ENCODE measurements around the gene TMEM178A.
A peak's percentile ranks its signal among the peaks of the same experiment; 100 is the strongest.
"Not testable (repeated sequence)": the region's sequence is repeated elsewhere in the genome, so short reads cannot be mapped to it uniquely, and the experiment has no call there.

TMEM178A gene

GRCh38 chr2:39648580-39648979 lies 17.1 kb upstream of the TMEM178A start:
- no peak for DNase-seq

- no peak for DNase-seq
These were observed 16.2 kb upstream of the TMEM178A start for GRCh38 chr2:39649511-39649910.

GRCh38 chr2:39650468-39650867 lies 15.2 kb upstream of the TMEM178A start:
- DNase-seq, result no peak

- DNase-seq, result not testable (repeated sequence)
These were observed 9.5 kb upstream of the TMEM178A start for GRCh38 chr2:39656215-39656614.

- DNase-seq, result no peak
These were observed 8.3 kb upstream of the TMEM178A start for GRCh38 chr2:39657287-39657937.

GRCh38 chr2:39658371-39658770 lies 7.3 kb upstream of the TMEM178A start:
- no peak for DNase-seq

GRCh38 chr2:39659765-39660611 lies 5.7 kb upstream of the TMEM178A start:
- DNase-seq, result no peak

GRCh38 chr2:39660612-39661236 lies 5.0 kb upstream of the TMEM178A start:
- DNase-seq, result peak; percentile 57

GRCh38 chr2:39661826-39662225 lies 3.9 kb upstream of the TMEM178A start:
- peak; percentile 57 for DNase-seq

GRCh38 chr2:39663187-39663930 lies 2.4 kb upstream of the TMEM178A start:
- DNase-seq, result no peak

GRCh38 chr2:39664232-39664887 lies 1.4 kb upstream of the TMEM178A start:
- no peak for DNase-seq

GRCh38 chr2:39664888-39665591 lies 677 bp upstream of the TMEM178A start:
- no peak for DNase-seq

- no peak for DNase-seq
These were observed 879 bp downstream of the TMEM178A start for GRCh38 chr2:39666491-39667101.

GRCh38 chr2:39667104-39667885 lies 1.6 kb downstream of the TMEM178A start:
- no peak for DNase-seq

- DNase-seq, result no peak
These were observed 2.2 kb downstream of the TMEM178A start for GRCh38 chr2:39667886-39668276.

- DNase-seq, result no peak
These were observed 2.9 kb downstream of the TMEM178A start for GRCh38 chr2:39668576-39669080.

- no peak for DNase-seq
These were observed 5.9 kb downstream of the TMEM178A start for GRCh38 chr2:39671604-39672003.

- no peak for DNase-seq
These were observed 7.3 kb downstream of the TMEM178A start for GRCh38 chr2:39673018-39673417.

GRCh38 chr2:39676342-39676741 lies 10.6 kb downstream of the TMEM178A start:
- DNase-seq, result no peak

- no peak for DNase-seq
These were observed 12.5 kb downstream of the TMEM178A start for GRCh38 chr2:39678170-39678569.
